GM23338 (cell line): Measurements from ENCODE around the gene SLC2A5.

ENCODE experiments used
- CREB1 ChIP-seq: fragments of 250-450 bp; sonication (Bioruptor Pico); IDR thresholded peaks from 2 replicates; pipeline ENCODE4 v1.5.0; 2020; ENCODE audit warnings: low read depth, mild to moderate bottlenecking, moderate library complexity
- EZH2 ChIP-seq: fragments of 200-600 bp; sonication (generic); IDR thresholded peaks from one replicate; pipeline ENCODE4 v1.8.0; 2017; ENCODE audit warnings: antibody characterized with exemption, mild to moderate bottlenecking, low read depth; ENCODE audit not compliant: unreplicated experiment
- EZH2phosphoT487 ChIP-seq: fragments of 200-600 bp; sonication (generic); IDR thresholded peaks from one replicate; pipeline ENCODE4 v1.8.1; 2018; ENCODE audit warnings: antibody characterized with exemption; ENCODE audit not compliant: unreplicated experiment
- JUNB ChIP-seq: IDR thresholded peaks from one replicate; pipeline ENCODE4 v1.6.1; 2016; ENCODE audit warnings: antibody characterized with exemption; ENCODE audit not compliant: unreplicated experiment
- NANOG ChIP-seq: IDR thresholded peaks from 2 replicates; pipeline ENCODE4 v1.6.1; 2016; ENCODE audit warnings: antibody characterized with exemption, borderline replicate concordance
- POLR2AphosphoS5 ChIP-seq: IDR thresholded peaks from 2 replicates; pipeline ENCODE4 v1.6.1; 2016; ENCODE audit warnings: antibody characterized with exemption, low read depth
- STAT1 ChIP-seq: IDR thresholded peaks from one replicate; pipeline ENCODE4 v1.6.1; 2016; ENCODE audit warnings: antibody characterized with exemption; ENCODE audit not compliant: unreplicated experiment
- ZNF114 ChIP-seq: fragments of 250-450 bp; sonication (Bioruptor Pico); IDR thresholded peaks from 2 replicates; pipeline ENCODE4 v1.5.0; 2020; ENCODE audit warnings: mild to moderate bottlenecking, moderate library complexity
- ZNF331 ChIP-seq: fragments of 250-450 bp; sonication (Bioruptor Pico); IDR thresholded peaks from 2 replicates; pipeline ENCODE4 v1.5.0; 2020; ENCODE audit warnings: low read depth, mild to moderate bottlenecking, moderate library complexity
- TF ChIP-seq, protein P1 (sequence below): IDR thresholded peaks from one replicate; pipeline ENCODE4 v1.6.1; 2018; ENCODE audit warnings: antibody characterized with exemption; ENCODE audit not compliant: unreplicated experiment
- TF ChIP-seq, protein P2 (sequence below), 2 experiments: fragments of 200-600 bp in 1 of 2; sonication (generic) in 1 of 2; conservative IDR thresholded peaks; 2 replicates each; pipeline versions ENCODE4 v1.5.1 to v1.6.1; 2016 to 2017; ENCODE audit warnings: antibody characterized with exemption in 2 of 2, low read depth in 2 of 2, mild to moderate bottlenecking in 2 of 2, moderate library complexity in 1 of 2
- TF ChIP-seq, protein P3 (sequence below): IDR thresholded peaks from 2 replicates; pipeline ENCODE4 v1.6.1; 2016; ENCODE audit warnings: antibody characterized with exemption
- TF ChIP-seq, protein P4 (sequence below): fragments of 250-450 bp; sonication (Bioruptor Pico); IDR thresholded peaks from 2 replicates; pipeline ENCODE4 v1.5.0; 2020; ENCODE audit warnings: mild to moderate bottlenecking, moderate library complexity

DNA sequence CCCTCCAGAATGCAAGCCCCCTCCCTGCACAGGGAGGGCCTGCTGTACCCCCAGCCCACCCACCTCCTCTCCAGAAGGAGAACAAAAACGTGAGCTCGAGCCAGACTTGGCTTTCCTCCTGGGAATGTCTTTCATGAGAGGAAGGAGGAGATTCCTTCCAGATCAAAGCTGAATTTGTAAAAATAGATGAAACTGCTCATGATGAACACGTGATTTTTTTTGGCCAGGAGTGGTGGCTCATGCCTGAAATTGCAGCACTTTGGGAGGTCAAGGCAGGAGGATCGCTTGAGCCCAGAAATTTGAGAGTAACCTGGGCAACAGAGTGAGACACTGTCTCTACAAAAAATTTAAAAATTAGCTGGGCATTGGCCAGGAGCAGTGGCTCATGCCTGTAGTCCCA, 37.7 kb upstream of the SLC2A5 start:
- no peak for TF ChIP-seq EZH2
- TF ChIP-seq, protein P1, sequence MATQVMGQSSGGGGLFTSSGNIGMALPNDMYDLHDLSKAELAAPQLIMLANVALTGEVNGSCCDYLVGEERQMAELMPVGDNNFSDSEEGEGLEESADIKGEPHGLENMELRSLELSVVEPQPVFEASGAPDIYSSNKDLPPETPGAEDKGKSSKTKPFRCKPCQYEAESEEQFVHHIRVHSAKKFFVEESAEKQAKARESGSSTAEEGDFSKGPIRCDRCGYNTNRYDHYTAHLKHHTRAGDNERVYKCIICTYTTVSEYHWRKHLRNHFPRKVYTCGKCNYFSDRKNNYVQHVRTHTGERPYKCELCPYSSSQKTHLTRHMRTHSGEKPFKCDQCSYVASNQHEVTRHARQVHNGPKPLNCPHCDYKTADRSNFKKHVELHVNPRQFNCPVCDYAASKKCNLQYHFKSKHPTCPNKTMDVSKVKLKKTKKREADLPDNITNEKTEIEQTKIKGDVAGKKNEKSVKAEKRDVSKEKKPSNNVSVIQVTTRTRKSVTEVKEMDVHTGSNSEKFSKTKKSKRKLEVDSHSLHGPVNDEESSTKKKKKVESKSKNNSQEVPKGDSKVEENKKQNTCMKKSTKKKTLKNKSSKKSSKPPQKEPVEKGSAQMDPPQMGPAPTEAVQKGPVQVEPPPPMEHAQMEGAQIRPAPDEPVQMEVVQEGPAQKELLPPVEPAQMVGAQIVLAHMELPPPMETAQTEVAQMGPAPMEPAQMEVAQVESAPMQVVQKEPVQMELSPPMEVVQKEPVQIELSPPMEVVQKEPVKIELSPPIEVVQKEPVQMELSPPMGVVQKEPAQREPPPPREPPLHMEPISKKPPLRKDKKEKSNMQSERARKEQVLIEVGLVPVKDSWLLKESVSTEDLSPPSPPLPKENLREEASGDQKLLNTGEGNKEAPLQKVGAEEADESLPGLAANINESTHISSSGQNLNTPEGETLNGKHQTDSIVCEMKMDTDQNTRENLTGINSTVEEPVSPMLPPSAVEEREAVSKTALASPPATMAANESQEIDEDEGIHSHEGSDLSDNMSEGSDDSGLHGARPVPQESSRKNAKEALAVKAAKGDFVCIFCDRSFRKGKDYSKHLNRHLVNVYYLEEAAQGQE = no peak
- TF ChIP-seq, protein P2, sequence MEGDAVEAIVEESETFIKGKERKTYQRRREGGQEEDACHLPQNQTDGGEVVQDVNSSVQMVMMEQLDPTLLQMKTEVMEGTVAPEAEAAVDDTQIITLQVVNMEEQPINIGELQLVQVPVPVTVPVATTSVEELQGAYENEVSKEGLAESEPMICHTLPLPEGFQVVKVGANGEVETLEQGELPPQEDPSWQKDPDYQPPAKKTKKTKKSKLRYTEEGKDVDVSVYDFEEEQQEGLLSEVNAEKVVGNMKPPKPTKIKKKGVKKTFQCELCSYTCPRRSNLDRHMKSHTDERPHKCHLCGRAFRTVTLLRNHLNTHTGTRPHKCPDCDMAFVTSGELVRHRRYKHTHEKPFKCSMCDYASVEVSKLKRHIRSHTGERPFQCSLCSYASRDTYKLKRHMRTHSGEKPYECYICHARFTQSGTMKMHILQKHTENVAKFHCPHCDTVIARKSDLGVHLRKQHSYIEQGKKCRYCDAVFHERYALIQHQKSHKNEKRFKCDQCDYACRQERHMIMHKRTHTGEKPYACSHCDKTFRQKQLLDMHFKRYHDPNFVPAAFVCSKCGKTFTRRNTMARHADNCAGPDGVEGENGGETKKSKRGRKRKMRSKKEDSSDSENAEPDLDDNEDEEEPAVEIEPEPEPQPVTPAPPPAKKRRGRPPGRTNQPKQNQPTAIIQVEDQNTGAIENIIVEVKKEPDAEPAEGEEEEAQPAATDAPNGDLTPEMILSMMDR (conservative IDR thresholded peaks at IDR 0.05; ENCODE audit: low read depth in 2 of 2) = no peak
- no peak for TF ChIP-seq EZH2phosphoT487
- TF ChIP-seq POLR2AphosphoS5 = no peak
- no peak for TF ChIP-seq JUNB
- TF ChIP-seq, protein P3, sequence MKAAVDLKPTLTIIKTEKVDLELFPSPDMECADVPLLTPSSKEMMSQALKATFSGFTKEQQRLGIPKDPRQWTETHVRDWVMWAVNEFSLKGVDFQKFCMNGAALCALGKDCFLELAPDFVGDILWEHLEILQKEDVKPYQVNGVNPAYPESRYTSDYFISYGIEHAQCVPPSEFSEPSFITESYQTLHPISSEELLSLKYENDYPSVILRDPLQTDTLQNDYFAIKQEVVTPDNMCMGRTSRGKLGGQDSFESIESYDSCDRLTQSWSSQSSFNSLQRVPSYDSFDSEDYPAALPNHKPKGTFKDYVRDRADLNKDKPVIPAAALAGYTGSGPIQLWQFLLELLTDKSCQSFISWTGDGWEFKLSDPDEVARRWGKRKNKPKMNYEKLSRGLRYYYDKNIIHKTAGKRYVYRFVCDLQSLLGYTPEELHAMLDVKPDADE = no peak
- TF ChIP-seq STAT1 = no peak
- TF ChIP-seq CREB1 (CRISPR knock-in tag) = no peak
- TF ChIP-seq NANOG = no peak
- no peak for TF ChIP-seq ZNF331 (CRISPR knock-in tag)
- no peak for TF ChIP-seq ZNF114
- TF ChIP-seq, protein P4, sequence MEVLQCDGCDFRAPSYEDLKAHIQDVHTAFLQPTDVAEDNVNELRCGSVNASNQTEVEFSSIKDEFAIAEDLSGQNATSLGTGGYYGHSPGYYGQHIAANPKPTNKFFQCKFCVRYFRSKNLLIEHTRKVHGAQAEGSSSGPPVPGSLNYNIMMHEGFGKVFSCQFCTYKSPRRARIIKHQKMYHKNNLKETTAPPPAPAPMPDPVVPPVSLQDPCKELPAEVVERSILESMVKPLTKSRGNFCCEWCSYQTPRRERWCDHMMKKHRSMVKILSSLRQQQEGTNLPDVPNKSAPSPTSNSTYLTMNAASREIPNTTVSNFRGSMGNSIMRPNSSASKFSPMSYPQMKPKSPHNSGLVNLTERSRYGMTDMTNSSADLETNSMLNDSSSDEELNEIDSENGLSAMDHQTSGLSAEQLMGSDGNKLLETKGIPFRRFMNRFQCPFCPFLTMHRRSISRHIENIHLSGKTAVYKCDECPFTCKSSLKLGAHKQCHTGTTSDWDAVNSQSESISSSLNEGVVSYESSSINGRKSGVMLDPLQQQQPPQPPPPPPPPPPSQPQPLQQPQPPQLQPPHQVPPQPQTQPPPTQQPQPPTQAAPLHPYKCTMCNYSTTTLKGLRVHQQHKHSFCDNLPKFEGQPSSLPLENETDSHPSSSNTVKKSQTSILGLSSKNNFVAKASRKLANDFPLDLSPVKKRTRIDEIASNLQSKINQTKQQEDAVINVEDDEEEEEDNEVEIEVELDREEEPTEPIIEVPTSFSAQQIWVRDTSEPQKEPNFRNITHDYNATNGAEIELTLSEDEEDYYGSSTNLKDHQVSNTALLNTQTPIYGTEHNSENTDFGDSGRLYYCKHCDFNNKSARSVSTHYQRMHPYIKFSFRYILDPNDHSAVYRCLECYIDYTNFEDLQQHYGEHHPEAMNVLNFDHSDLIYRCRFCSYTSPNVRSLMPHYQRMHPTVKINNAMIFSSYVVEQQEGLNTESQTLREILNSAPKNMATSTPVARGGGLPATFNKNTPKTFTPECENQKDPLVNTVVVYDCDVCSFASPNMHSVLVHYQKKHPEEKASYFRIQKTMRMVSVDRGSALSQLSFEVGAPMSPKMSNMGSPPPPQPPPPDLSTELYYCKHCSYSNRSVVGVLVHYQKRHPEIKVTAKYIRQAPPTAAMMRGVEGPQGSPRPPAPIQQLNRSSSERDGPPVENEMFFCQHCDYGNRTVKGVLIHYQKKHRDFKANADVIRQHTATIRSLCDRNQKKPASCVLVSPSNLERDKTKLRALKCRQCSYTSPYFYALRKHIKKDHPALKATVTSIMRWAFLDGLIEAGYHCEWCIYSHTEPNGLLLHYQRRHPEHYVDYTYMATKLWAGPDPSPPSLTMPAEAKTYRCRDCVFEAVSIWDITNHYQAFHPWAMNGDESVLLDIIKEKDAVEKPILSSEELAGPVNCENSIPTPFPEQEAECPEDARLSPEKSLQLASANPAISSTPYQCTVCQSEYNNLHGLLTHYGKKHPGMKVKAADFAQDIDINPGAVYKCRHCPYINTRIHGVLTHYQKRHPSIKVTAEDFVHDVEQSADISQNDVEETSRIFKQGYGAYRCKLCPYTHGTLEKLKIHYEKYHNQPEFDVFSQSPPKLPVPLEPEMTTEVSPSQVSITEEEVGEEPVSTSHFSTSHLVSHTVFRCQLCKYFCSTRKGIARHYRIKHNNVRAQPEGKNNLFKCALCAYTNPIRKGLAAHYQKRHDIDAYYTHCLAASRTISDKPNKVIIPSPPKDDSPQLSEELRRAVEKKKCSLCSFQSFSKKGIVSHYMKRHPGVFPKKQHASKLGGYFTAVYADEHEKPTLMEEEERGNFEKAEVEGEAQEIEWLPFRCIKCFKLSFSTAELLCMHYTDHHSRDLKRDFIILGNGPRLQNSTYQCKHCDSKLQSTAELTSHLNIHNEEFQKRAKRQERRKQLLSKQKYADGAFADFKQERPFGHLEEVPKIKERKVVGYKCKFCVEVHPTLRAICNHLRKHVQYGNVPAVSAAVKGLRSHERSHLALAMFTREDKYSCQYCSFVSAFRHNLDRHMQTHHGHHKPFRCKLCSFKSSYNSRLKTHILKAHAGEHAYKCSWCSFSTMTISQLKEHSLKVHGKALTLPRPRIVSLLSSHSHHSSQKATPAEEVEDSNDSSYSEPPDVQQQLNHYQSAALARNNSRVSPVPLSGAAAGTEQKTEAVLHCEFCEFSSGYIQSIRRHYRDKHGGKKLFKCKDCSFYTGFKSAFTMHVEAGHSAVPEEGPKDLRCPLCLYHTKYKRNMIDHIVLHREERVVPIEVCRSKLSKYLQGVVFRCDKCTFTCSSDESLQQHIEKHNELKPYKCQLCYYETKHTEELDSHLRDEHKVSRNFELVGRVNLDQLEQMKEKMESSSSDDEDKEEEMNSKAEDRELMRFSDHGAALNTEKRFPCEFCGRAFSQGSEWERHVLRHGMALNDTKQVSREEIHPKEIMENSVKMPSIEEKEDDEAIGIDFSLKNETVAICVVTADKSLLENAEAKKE (CRISPR knock-in tag) = no peak
